Activated T-helper 1 cell treated with anti-CD3 and anti-CD28 coated beads, Interleukin-2, amount 50 U/mL, for 16 hours (primary cell): ENCODE measurements around the gene ADRA2B.

ENCODE experiments used
- DNase-seq, 2 donors: peaks; one replicate each; pipeline ENCODE4 v3.0.0-alpha.2; 2020; ENCODE audit warnings: low read depth in 1 of 2, low spot score in 1 of 2

The ADRA2B gene

GRCh38 chr2:96119389-96119751, 3.0 kb upstream of the ADRA2B start:
- no peak for DNase-seq

- DNase-seq: no peak
These were observed 2.5 kb upstream of the ADRA2B start for GRCh38 chr2:96118698-96119388.

GRCh38 chr2:96117701-96118588, 1.6 kb upstream of the ADRA2B start:
- DNase-seq: no peak

- DNase-seq: peak; percentile 32 to 53
These were observed 635 bp upstream of the ADRA2B start for GRCh38 chr2:96116879-96117533.

GRCh38 chr2:96115631-96116423, 544 bp downstream of the ADRA2B start:
- no peak for DNase-seq

GRCh38 chr2:96114903-96115581, 1.3 kb downstream of the ADRA2B start:
- no peak for DNase-seq

- DNase-seq: no peak
These were observed 1.8 kb downstream of the ADRA2B start for GRCh38 chr2:96114546-96114902.

- DNase-seq: no peak
These were observed 2.4 kb downstream of the ADRA2B start for GRCh38 chr2:96113951-96114350.

- no peak for DNase-seq
These were observed 3.0 kb downstream of the ADRA2B start for GRCh38 chr2:96113367-96113677.

GRCh38 chr2:96112501-96113366, 3.6 kb downstream of the ADRA2B start:
- DNase-seq: no peak

- DNase-seq: no peak
These were observed 4.4 kb downstream of the ADRA2B start for GRCh38 chr2:96111823-96112500.

GRCh38 chr2:96111257-96111640, 5.1 kb downstream of the ADRA2B start:
- no peak for DNase-seq

GRCh38 chr2:96110621-96111256, 5.6 kb downstream of the ADRA2B start:
- DNase-seq: no peak

GRCh38 chr2:96109931-96110511, 6.3 kb downstream of the ADRA2B start:
- no peak for DNase-seq

- DNase-seq: no peak
These were observed 7.0 kb downstream of the ADRA2B start for GRCh38 chr2:96109361-96109680.

GRCh38 chr2:96108541-96109360, 7.6 kb downstream of the ADRA2B start:
- no peak for DNase-seq

GRCh38 chr2:96108151-96108540, 8.2 kb downstream of the ADRA2B start:
- no peak for DNase-seq

- no peak for DNase-seq
These were observed 8.7 kb downstream of the ADRA2B start for GRCh38 chr2:96107708-96108065.
